AG09309 (cell line): ENCODE results near the gene KPNA4.

Experiments
- DNase-seq: peaks from one replicate; pipeline ENCODE4 v3.0.0-alpha.2; 2010; ENCODE audit warnings: low read depth
- H3K4me3 ChIP-seq: 2 replicates; pipeline ENCODE4 v1.5.1; 2011; ENCODE audit warnings: mild to moderate bottlenecking, low read depth, low read length, moderate library complexity; ENCODE audit not compliant: control insufficient read depth
- CTCF ChIP-seq: IDR thresholded peaks from 2 replicates; pipeline ENCODE4 v1.5.1; 2011; ENCODE audit warnings: mild to moderate bottlenecking, low read depth, low read length, inconsistent platforms; ENCODE audit not compliant: insufficient read depth, control insufficient read depth; ENCODE audit errors: missing control alignments

KPNA4 gene

GRCh38 chr3:160474416-160474838, 90.9 kb downstream of the KPNA4 start:
- TF ChIP-seq CTCF, result no peak
- DNase-seq, result peak; percentile 21
- no peak overlapping the region for H3K4me3 ChIP-seq

- no peak for TF ChIP-seq CTCF
- no peak overlapping the region for H3K4me3 ChIP-seq
- DNase-seq, result peak; percentile 97
Measured at GRCh38 chr3:160473978-160474377, 91.4 kb downstream of the KPNA4 start.

DNA sequence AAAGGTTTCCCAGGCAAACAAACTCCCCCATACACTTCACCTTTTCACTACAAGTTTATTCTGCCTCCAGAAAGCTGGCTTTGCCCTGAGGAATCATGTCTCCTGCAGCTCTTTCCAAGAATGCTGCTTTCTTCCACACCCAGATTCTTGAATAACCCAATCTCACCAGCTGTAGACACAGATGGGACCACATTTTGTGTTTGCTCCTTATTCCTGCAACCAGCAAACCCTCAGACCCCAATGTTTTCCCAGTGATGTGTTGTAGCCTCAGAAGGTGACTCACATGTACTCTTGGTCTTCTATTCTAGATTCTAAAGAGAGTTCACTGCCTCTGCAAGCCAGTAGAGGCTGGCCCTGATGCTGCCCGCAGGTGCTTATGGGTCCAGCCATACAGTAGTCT, 92.2 kb downstream of the KPNA4 start:
- peak; percentile 57 for DNase-seq
- H3K4me3 ChIP-seq, result no peak overlapping the region
- no peak for TF ChIP-seq CTCF

DNA sequence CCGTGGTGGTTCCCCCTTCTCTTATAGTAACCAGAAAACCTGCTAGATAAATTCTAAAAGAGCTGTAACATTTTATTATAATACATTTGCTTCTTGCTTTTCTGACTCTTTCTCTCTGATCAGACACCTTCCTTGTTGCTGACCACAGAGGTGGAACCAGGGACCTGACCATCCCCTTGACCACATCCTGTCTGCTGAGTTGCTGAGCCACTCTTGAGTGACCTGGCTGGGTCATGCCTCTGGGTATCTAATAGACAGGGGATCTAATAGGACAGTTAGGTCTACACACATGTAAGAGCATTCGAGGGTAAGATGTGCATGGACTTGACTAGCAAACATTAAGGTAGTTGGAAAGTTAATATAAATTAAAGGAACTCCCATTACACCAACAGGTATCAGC, 93.0 kb downstream of the KPNA4 start:
- H3K4me3 ChIP-seq, result no peak overlapping the region
- TF ChIP-seq CTCF, result no peak
- DNase-seq, result no peak

- no peak for DNase-seq
- no peak overlapping the region for H3K4me3 ChIP-seq
- TF ChIP-seq CTCF, result no peak
Measured at GRCh38 chr3:160471892-160472291, 93.5 kb downstream of the KPNA4 start.

- no peak for TF ChIP-seq CTCF
- no peak for DNase-seq
- no peak overlapping the region for H3K4me3 ChIP-seq
Measured at GRCh38 chr3:160470181-160470580, 95.2 kb downstream of the KPNA4 start.

DNA sequence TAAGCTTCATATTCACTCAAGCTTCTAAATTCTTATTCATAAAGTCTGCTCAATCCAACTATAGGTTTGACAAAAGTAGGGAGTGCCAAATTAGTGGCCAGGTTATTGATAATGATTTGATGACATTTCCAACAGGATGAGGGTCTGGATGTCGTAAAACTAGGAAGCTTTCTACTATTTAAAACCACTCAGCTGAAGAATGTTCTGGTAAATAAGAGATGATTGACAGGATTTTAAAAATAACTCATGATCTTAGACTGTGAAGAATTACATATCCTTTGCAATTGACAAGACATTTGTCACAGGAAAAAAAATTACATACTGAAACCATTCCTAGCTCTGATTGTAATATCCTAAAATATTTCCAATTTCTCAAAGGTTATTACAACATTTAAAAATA, 100.4 kb downstream of the KPNA4 start:
- TF ChIP-seq CTCF, result no peak
- no peak overlapping the region for H3K4me3 ChIP-seq
- DNase-seq, result no peak
